Activated naive CD4-positive, alpha-beta T cell treated with anti-CD3 and anti-CD28 coated beads, Interleukin-2, amount 50 U/mL, for 16 hours (primary cell): ENCODE data around the gene ZNF419.

ENCODE experiments used
- DNase-seq: peaks from one replicate; pipeline ENCODE4 v3.0.0-alpha.2; 2020

ZNF419 gene

GRCh38 chr19:57537953-57538547 lies 50.5 kb downstream of the ZNF419 start:
- DNase-seq, result no peak
